GM12873 (cell line): ENCODE results near the gene B3GLCT.

Source experiments
- TF ChIP-seq, protein P1 (sequence below): IDR thresholded peaks from 2 replicates; pipeline ENCODE4 v1.5.1; 2012; ENCODE audit warnings: low read depth, mild to moderate bottlenecking, moderate library complexity, low read length, control low read depth; ENCODE audit not compliant: insufficient read depth; ENCODE audit errors: missing control alignments

B3GLCT gene

DNA sequence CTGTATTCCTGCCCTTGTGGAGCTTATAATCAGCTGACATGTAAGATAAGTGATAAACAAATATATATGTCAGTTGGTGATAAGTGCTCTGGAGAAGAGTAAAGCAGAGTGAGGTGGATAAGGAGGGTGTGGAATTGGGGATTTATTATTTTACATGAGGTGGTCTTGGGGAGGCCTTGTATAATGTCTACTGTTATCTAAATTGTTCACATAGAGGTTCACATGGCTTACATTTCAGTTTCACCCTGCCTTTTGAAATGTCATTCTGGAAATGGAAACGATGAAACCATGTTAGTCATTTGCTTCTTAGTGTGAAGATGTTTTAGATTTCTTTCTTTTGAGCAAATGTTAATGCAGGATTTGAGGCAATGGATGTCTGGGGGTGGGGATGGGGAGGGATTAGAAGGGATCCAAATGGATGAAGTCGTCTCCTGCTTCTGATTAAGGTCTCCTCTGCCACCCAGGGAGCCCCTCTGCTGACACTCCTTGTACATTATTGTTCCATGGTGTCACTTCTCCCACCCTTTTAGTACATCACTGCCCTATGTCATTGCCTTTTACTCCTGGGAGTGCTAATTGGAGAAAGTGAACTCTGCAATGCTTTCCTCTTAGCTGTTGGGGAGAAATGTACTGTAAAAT lies 14.0 kb downstream of the B3GLCT start:
- TF ChIP-seq, protein P1, sequence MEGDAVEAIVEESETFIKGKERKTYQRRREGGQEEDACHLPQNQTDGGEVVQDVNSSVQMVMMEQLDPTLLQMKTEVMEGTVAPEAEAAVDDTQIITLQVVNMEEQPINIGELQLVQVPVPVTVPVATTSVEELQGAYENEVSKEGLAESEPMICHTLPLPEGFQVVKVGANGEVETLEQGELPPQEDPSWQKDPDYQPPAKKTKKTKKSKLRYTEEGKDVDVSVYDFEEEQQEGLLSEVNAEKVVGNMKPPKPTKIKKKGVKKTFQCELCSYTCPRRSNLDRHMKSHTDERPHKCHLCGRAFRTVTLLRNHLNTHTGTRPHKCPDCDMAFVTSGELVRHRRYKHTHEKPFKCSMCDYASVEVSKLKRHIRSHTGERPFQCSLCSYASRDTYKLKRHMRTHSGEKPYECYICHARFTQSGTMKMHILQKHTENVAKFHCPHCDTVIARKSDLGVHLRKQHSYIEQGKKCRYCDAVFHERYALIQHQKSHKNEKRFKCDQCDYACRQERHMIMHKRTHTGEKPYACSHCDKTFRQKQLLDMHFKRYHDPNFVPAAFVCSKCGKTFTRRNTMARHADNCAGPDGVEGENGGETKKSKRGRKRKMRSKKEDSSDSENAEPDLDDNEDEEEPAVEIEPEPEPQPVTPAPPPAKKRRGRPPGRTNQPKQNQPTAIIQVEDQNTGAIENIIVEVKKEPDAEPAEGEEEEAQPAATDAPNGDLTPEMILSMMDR = no peak

DNA sequence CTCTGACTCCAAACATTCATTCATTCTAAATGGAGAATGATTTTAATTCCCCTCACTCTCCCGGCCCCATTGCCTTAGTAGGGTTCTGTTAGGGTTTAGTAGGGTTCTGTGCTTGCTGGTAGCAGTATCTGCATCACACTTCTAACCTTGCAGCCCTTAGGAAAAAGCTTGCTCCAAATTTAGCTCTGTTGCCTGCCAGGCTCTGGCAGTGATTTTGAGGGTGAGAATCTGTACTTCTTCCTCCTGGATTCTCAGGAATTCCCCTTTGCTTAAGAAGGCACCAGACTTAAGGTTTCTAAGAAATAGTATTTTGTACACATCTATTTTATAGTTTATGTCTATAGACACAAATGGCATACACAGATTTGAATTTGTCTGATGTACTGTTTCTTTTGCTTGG lies 14.7 kb downstream of the B3GLCT start:
- TF ChIP-seq, protein P1 = no peak

DNA sequence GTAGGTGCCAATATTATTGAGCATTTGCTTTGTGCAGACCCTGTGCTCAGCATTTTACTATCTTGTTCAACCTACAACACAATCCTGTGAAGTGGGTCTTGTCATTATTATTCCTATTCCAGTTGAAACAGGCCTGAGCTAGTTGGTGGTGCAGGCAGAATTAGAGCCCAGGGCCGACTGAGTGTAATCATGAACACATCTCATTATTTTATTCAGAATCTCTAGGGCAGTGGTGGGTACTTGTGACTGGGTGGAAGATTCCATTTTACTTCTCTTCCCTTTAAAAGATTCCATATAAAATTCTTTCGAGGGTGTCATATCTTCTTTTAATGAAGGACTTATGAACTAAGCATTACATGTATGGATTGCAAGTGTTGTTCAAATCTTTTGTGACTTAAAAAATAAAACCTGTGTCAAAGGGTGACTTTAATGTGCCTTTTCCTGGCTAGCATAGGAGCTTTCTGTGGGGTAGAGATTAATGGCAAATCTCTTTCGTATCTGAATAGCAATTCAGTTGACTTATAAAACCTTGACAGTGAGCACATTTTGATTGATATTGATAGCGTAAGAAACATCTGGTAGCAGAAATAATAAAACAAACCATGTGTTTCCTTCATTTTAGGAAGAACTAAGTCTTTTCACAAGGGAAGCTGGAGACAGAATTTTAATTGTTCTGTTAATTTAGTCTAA lies 20.3 kb downstream of the B3GLCT start:
- TF ChIP-seq, protein P1 = no peak

DNA sequence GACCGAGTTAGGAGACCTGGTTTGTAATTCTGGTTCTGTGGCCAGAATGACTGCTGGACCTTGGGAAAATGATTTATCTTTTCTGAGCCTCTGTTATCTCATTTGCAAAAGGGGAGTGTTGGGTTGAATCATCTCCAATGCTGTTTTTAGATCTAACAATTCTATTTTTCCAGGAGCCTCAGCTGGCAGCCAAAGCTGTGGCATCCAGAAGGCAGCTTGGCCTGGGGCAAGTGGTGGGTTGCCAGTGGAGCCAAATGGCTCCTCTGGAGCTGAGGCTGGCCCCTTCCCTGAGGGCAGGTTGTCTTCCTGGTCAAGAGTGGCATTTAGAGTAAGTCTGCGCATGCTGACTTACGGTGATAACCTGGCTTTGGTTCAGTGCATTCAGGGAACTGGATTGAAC lies 21.3 kb downstream of the B3GLCT start:
- TF ChIP-seq, protein P1 = no peak

DNA sequence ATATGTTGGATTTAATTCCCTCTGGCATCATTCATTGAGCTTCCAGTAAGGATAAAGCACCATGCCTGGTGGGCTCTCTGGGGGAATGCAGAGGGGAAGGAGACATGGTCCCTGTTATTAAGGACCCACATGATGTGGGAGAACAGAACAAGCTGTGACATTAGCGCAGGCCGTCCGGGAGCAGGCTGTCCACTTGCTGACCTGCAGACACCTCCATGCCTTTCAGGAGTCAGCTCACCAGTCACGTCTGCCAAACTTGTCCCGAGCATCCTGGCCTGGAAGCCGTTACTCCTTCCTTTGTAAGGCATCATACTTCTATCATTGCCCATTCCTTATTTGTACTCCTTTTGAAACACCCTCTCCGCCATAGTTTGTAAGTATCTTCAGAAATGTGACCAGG lies 23.4 kb downstream of the B3GLCT start:
- TF ChIP-seq, protein P1 = no peak

DNA sequence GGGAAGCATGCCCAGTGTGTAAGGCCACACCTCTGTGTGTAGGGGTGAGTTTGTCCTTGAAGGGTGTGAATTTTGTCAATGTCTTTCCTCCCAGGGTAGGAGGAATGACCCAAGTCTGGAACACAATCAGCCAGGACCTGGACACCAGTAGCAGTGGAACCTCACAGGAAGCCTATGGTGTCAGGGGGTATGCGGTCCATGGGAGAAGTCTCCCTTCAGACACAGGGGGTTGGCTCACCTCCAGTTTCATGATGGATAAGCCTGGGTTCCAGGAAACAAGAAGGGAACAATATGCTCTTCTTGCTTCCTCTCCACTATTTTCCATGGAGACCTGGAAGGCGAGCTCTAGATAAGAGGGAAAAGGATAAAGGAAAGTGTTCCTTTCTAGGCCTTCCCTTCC lies 23.9 kb downstream of the B3GLCT start:
- TF ChIP-seq, protein P1 = no peak

DNA sequence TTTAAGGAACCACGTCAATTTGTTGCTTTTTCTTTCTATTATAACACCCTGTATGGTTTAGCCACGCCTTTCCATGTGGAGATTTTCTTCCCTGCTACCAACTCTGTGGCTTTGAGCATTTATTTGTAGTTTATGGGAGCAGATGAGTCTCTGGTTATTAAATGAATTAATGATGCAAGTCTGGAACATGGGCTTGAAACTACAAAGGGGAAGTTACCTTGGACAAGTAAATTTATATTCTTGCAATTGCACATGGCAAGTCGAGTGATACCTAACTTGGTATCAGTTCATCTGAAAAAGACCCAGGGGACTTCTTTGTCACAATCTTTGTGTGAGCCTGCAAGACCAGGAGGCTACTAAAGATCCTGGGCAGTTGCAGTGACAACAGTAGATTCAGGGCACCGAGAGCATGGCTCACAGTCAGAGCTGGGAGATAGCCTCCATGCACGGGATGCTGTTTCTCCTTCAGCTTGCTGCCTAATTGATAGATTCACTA lies 24.4 kb downstream of the B3GLCT start:
- TF ChIP-seq, protein P1 = no peak
